Lower leg skin (tissue), 3 donors: Measurements from ENCODE around the gene SLC22A3.

Experiments
- CTCF ChIP-seq, 3 donors: fragments of 450-650 bp; IDR thresholded peaks; one replicate each; pipeline ENCODE4 v1.5.1; 2016; ENCODE audit warnings: antibody characterized with exemption in 3 of 3, mild to moderate bottlenecking in 3 of 3, moderate library complexity in 2 of 3
- POLR2A ChIP-seq, 2 donors: fragments of 450-650 bp; IDR thresholded peaks; one replicate each; pipeline ENCODE4 v1.6.1; 2016 to 2017; ENCODE audit warnings: antibody characterized with exemption in 2 of 2, mild to moderate bottlenecking in 1 of 2, moderate library complexity in 1 of 2

- TF ChIP-seq POLR2A (IDR thresholded peaks at IDR 0.05) (no peak), CTCF (IDR thresholded peaks at IDR 0.05) (no peak)
These were observed 31.3 kb downstream of the SLC22A3 start for GRCh38 chr6:160379466-160379865.
